OCI-M2 (cell line): ENCODE measurements around the gene HIBCH.
A peak's percentile ranks its signal among the peaks of the same experiment; 100 is the strongest.
"Not testable (repeated sequence)": the region's sequence is repeated elsewhere in the genome, so short reads cannot be mapped to it uniquely, and the experiment has no call there.

ENCODE experiments used
- DNase-seq: peaks from one replicate; lab custom pipeline; 2025; ENCODE audit not compliant: unreplicated experiment; lab: John Stamatoyannopoulos, UW

HIBCH gene

GRCh38 chr2:190319555-190320498 lies at the start of gene HIBCH:
Gene HIBCH, minus strand, starts transcription at chr2:190319826. Its CDS starts 76 bp downstream, at chr2:190319750.
- DNase-seq = peak; percentile 76

GRCh38 chr2:190367091-190367490 lies 47.5 kb upstream of the HIBCH start:
- no peak for DNase-seq

GRCh38 chr2:190366248-190366753 lies 46.7 kb upstream of the HIBCH start:
- no peak for DNase-seq

- no peak for DNase-seq
Observed at GRCh38 chr2:190365499-190366204, 46.0 kb upstream of the HIBCH start.

- DNase-seq = no peak
Observed at GRCh38 chr2:190362894-190363293, 43.3 kb upstream of the HIBCH start.

GRCh38 chr2:190361572-190361971 lies 41.9 kb upstream of the HIBCH start:
- DNase-seq = no peak

- no peak for DNase-seq
Observed at GRCh38 chr2:190360965-190361364, 41.3 kb upstream of the HIBCH start.

GRCh38 chr2:190360561-190360960 lies 40.9 kb upstream of the HIBCH start:
- no peak for DNase-seq

- DNase-seq = not testable (repeated sequence)
Observed at GRCh38 chr2:190358655-190359448, 39.2 kb upstream of the HIBCH start.

- no peak for DNase-seq
Observed at GRCh38 chr2:190357600-190357999, 38.0 kb upstream of the HIBCH start.

- no peak for DNase-seq
Observed at GRCh38 chr2:190355968-190356644, 36.5 kb upstream of the HIBCH start.

- no peak for DNase-seq
Observed at GRCh38 chr2:190354003-190354690, 34.5 kb upstream of the HIBCH start.

- DNase-seq = no peak
Observed at GRCh38 chr2:190353537-190353899, 33.9 kb upstream of the HIBCH start.

- peak; percentile 72 for DNase-seq
Observed at GRCh38 chr2:190352668-190353536, 33.3 kb upstream of the HIBCH start.

GRCh38 chr2:190351955-190352354 lies 32.3 kb upstream of the HIBCH start:
- no peak for DNase-seq

GRCh38 chr2:190350371-190350770 lies 30.7 kb upstream of the HIBCH start:
- no peak for DNase-seq

GRCh38 chr2:190344276-190344827 lies 24.7 kb upstream of the HIBCH start:
- DNase-seq = no peak

GRCh38 chr2:190343536-190344275 lies 24.1 kb upstream of the HIBCH start, which contains the start of gene INPP1:
Gene INPP1, plus strand, starts transcription at chr2:190343589. Its CDS starts 16,514 bp downstream, at chr2:190360103.
- no peak for DNase-seq
